Activated CD8-positive, alpha-beta T cell treated with anti-CD3 and anti-CD28 coated beads for 36 hours (primary cell): ENCODE measurements around the gene BBX. TPM values are rescaled to one million over a fixed set of nuclear protein-coding genes. Genes with fewer than 3 reads are reported as not detected.

Experiments used
- ATAC-seq: fragments of 200-7000 bp; cut with Tn5 transposase; one replicate; pipeline ENCODE4 v1.10.0; 2021; ENCODE audit warnings: mild to moderate bottlenecking, moderate library complexity
- CTCF ChIA-PET: fragments of 350-600 bp; sonication (Branson Sonifier 250); formaldehyde crosslinking; loops from one replicate; lab custom pipeline; 2021; ENCODE audit warnings: antibody characterized with exemption; lab: Charles Lee
- POLR2A ChIA-PET: fragments of 350-600 bp; sonication (Branson Sonifier 250); formaldehyde crosslinking; loops from one replicate; lab custom pipeline; 2021; ENCODE audit warnings: antibody characterized with exemption; lab: Charles Lee
- DNase-seq: peaks from one replicate; pipeline ENCODE4 v3.0.0-alpha.2; 2020
- H3K27ac Mint-ChIP-seq: one replicate; pipeline ENCODE4 v1.8.0; 2021; ENCODE audit warnings: mild to moderate bottlenecking, mixed read lengths
- H3K27me3 Mint-ChIP-seq: one replicate; pipeline ENCODE4 v1.8.0; 2021; ENCODE audit warnings: mixed read lengths
- H3K36me3 Mint-ChIP-seq: one replicate; pipeline ENCODE4 v1.8.0; 2021; ENCODE audit warnings: low read depth, mixed read lengths
- H3K4me1 Mint-ChIP-seq: one replicate; pipeline ENCODE4 v1.8.0; 2021; ENCODE audit warnings: low read depth, mixed read lengths
- H3K4me3 Mint-ChIP-seq: one replicate; pipeline ENCODE4 v1.8.0; 2021; ENCODE audit warnings: mild to moderate bottlenecking, moderate library complexity, mixed read lengths
- H3K9me3 Mint-ChIP-seq: one replicate; pipeline ENCODE4 v1.8.0; 2021; ENCODE audit warnings: mixed read lengths
- CTCF ChIP-seq: fragments of 200-600 bp; IDR thresholded peaks from one replicate; pipeline ENCODE4 v1.8.0; 2022; ENCODE audit warnings: antibody characterized with exemption, mild to moderate bottlenecking
- intact Hi-C: fragments of 100-400 bp; cut with micrococcal nuclease; formaldehyde crosslinking; loops from one replicate; pipeline ENCODE4 v1.10.0; 2022
- total RNA-seq, 2 experiments: library from RNA; stranded (reverse); gene quantifications; one replicate each; pipeline ENCODE4 v1.2.3, GENCODE V29; 2021

The BBX gene
- total RNA-seq, 2 experiments from 2014 or later = 40.9 to 42.4 TPM

- no peak overlapping the region for H3K27ac Mint-ChIP-seq
- ChIA-PET POLR2A (no interaction called here), CTCF (interaction anchor here (0.8 kb wide), 1 partner anchor 15 kb away, joined by 3 read pairs; no protein-coding TSS in a partner anchor)
- intact Hi-C loops = no loop called here
- no peak for TF ChIP-seq CTCF
- H3K27me3 Mint-ChIP-seq = no peaks in the 10 kb centered on the region
- H3K9me3 Mint-ChIP-seq = no peaks in the 10 kb centered on the region
- DNase-seq (no peak), ATAC-seq (no peak)
- no peaks in the 10 kb centered on the region for H3K36me3 Mint-ChIP-seq
- H3K4me1 Mint-ChIP-seq = no peaks in the 10 kb centered on the region
- H3K4me3 Mint-ChIP-seq = no peak overlapping the region
Observed at GRCh38 chr3:107496855-107497254, 25.9 kb upstream of the BBX start.

GRCh38 chr3:107498646-107499045 is 24.1 kb upstream of the BBX start:
- DNase-seq (no peak), ATAC-seq (no peak)
- Mint-ChIP-seq H3K27ac (no peak overlapping the region), H3K9me3 (no peaks in the 10 kb centered on the region), H3K4me3 (no peak overlapping the region), H3K4me1 (no peaks in the 10 kb centered on the region), H3K27me3 (no peaks in the 10 kb centered on the region), H3K36me3 (no peaks in the 10 kb centered on the region)
- TF ChIP-seq CTCF = no peak
- POLR2A ChIA-PET = no interaction called here
- CTCF ChIA-PET = interaction anchor here (1.0 kb wide), 1 partner anchor 56 kb away, joined by 3 read pairs; no protein-coding TSS in a partner anchor
- intact Hi-C loops = no loop called here

- Mint-ChIP-seq H3K27ac (no peak overlapping the region), H3K27me3 (peaks cover 5% of the 10 kb centered on the region), H3K4me3 (no peak overlapping the region), H3K9me3 (no peaks in the 10 kb centered on the region), H3K4me1 (no peaks in the 10 kb centered on the region), H3K36me3 (no peaks in the 10 kb centered on the region)
- DNase-seq (no peak), ATAC-seq (no peak)
- intact Hi-C loops = no loop called here
- ChIA-PET POLR2A (no interaction called here), CTCF (no interaction called here)
- TF ChIP-seq CTCF = no peak
Observed at GRCh38 chr3:107506458-107506857, 16.3 kb upstream of the BBX start.

- H3K36me3 Mint-ChIP-seq = no peaks in the 10 kb centered on the region
- no peak overlapping the region for H3K4me3 Mint-ChIP-seq
- no peak for ATAC-seq
- no peaks in the 10 kb centered on the region for H3K4me1 Mint-ChIP-seq
- CTCF ChIA-PET = no interaction called here
- POLR2A ChIA-PET = no interaction called here
- no peak overlapping the region for H3K27ac Mint-ChIP-seq
- no peak for TF ChIP-seq CTCF
- peaks cover 5% of the 10 kb centered on the region for H3K27me3 Mint-ChIP-seq
- no peaks in the 10 kb centered on the region for H3K9me3 Mint-ChIP-seq
- no peak for DNase-seq
- intact Hi-C loops = no loop called here
Observed at GRCh38 chr3:107508331-107508730, 14.4 kb upstream of the BBX start.

- no peaks in the 10 kb centered on the region for H3K9me3 Mint-ChIP-seq
- CTCF ChIA-PET = interaction anchor here (2.2 to 3.0 kb wide), 3 partner anchors 91 to 276 kb away, joined by 5 to 13 read pairs (median 10); no protein-coding TSS in a partner anchor
- H3K4me1 Mint-ChIP-seq = no peaks in the 10 kb centered on the region
- no peak for TF ChIP-seq CTCF
- ATAC-seq (no peak), DNase-seq (no peak)
- peaks cover 6% of the 10 kb centered on the region for H3K27me3 Mint-ChIP-seq
- no peaks in the 10 kb centered on the region for H3K36me3 Mint-ChIP-seq
- POLR2A ChIA-PET = interaction anchor here (0.8 kb wide), 1 partner anchor 12 kb away, joined by 3 read pairs; no protein-coding TSS in a partner anchor
- intact Hi-C loops = no loop called here
- H3K27ac Mint-ChIP-seq = no peak overlapping the region
- no peak overlapping the region for H3K4me3 Mint-ChIP-seq
Observed at GRCh38 chr3:107512108-107512507, 10.7 kb upstream of the BBX start.
